Measurements from ENCODE around the gene ROMO1. TPM values are rescaled to one million over a fixed set of nuclear protein-coding genes. Genes with fewer than 3 reads are reported as not detected.
"Not testable (repeated sequence)": the region's sequence is repeated elsewhere in the genome, so short reads cannot be mapped to it uniquely, and the experiment has no call there.

The ROMO1 gene
- total and polyA plus RNA-seq, 8 donors = 38.6 to 310 (median 63.6) TPM

GRCh38 chr20:35674921-35675320, 24.3 kb upstream of the ROMO1 start:
- ATAC-seq (no peak), FAIRE-seq (no peak), DNase-seq (no peak)
- no peak overlapping the region for H3K4me3 ChIP-seq
- peaks cover 3 to 29% (median 12%) of the 10 kb centered on the region in 3 donors for H3K36me3 ChIP-seq
- H3K27ac ChIP-seq = no peak overlapping the region
- H3K27me3 ChIP-seq = no peaks in the 10 kb centered on the region
- no peak for TF ChIP-seq CTCF (IDR thresholded peaks at IDR 0.05)
- WGBS, 2 donors = 92 to 94% methylated on average over 8 of the region's 8 CpGs
- no peaks in the 10 kb centered on the region for H3K9me3 ChIP-seq
- intact Hi-C loops (cut with DNase I) = no loop called here
- H3K4me1 ChIP-seq = no peaks in the 10 kb centered on the region

- TF ChIP-seq CTCF (IDR thresholded peaks at IDR 0.05) = no peak
- Histone ChIP-seq H3K36me3 (no peaks in the 10 kb centered on the region), H3K27me3 (no peaks in the 10 kb centered on the region), H3K27ac (no peak overlapping the region), H3K4me1 (no peaks in the 10 kb centered on the region), H3K4me3 (no peak overlapping the region), H3K9me3 (no peaks in the 10 kb centered on the region)
- no peak for DNase-seq
- FAIRE-seq = no peak
- WGBS, 2 donors = 87 to 90% methylated on average over 4 of the region's 4 CpGs
- intact Hi-C loops (cut with DNase I) = no loop called here
- ATAC-seq = no peak
Observed at GRCh38 chr20:35680452-35681183, 18.6 kb upstream of the ROMO1 start.

DNA sequence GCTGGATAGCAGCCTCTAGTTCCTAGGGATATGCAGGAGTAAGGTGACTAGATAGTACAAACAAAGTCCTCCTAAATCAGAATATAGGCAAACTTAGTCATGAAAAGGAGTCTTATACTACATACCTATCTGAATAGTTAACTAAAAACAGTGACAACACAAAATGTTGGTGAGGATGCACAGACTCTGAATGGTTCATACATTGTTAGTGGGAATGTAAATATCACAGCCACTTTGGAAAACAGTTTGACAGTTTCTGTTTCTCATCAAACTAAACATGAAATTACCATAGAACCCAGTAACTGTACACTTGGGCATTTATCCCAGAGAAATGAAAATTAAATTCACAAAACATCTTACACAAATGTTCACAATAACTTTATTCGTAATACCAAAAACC, 17.2 kb upstream of the ROMO1 start:
- no peaks in the 10 kb centered on the region for H3K27me3 ChIP-seq
- no peak overlapping the region for H3K27ac ChIP-seq
- H3K9me3 ChIP-seq = no peaks in the 10 kb centered on the region
- intact Hi-C loops (cut with DNase I) = no loop called here
- H3K4me3 ChIP-seq = no peak overlapping the region
- DNase-seq = no peak
- FAIRE-seq = no peak
- WGBS, 2 donors = 95 to 98% methylated on average over 1 of the region's 1 CpG
- ATAC-seq = no peak
- no peaks in the 10 kb centered on the region for H3K4me1 ChIP-seq
- H3K36me3 ChIP-seq = peaks cover 0 to 7% (median 2%) of the 10 kb centered on the region in 3 donors
- no peak for TF ChIP-seq CTCF (IDR thresholded peaks at IDR 0.05)

DNA sequence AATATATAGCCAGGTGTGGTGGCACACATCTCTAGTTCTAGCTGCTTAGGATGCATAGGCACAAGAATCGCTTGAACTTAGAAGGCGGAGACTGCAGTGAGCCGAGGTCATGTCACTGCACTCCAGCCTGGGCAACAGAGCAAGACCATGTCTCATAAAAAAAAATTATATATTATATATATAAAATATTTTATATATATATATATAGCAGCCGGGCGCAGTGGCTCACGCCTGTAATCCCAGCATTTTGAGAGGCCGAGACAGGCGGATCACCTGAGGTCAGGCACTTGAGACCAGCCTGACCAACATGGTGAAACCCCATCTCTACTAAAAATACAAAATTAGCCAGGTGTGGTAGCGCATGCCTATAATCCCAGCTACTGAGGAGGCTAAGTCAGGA, 13.8 kb upstream of the ROMO1 start:
- DNase-seq; H3K9me3 ChIP-seq; H3K4me3 ChIP-seq; FAIRE-seq; intact Hi-C loops (cut with DNase I); H3K27me3 ChIP-seq; ATAC-seq; H3K27ac ChIP-seq; H3K4me1 ChIP-seq: not testable (repeated sequence)
- peaks cover 0 to 37% (median 10%) of the 10 kb centered on the region in 3 donors for H3K36me3 ChIP-seq
- WGBS, 2 donors = 95% methylated on average over 9 of the region's 9 CpGs

DNA sequence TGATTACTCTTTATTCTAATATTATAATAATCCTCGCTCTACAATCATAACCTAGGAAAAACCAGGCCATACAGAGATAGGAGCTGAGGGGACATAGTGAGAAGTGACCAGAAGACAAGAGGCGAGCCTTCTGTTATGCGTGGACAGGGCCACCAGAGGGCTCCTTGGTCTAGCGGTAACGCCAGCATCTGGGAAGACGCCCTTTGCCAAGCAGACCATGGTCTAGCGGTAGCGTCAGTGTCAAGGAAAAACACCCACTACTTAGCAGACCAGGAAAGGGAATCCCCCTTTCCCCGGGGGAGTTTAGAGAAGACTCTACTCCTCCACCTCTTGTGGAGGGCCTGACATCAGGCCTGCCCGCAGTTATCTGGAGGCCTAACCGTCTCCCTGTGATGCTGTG, 12.3 kb upstream of the ROMO1 start:
- ATAC-seq; H3K4me1 ChIP-seq; H3K9me3 ChIP-seq; H3K4me3 ChIP-seq; FAIRE-seq; intact Hi-C loops (cut with DNase I); H3K27me3 ChIP-seq; DNase-seq; H3K27ac ChIP-seq: not testable (repeated sequence)
- H3K36me3 ChIP-seq = peaks cover 0 to 45% (median 11%) of the 10 kb centered on the region in 3 donors
- 90 to 94% methylated on average over 11 of the region's 11 CpGs for WGBS, 2 donors

DNA sequence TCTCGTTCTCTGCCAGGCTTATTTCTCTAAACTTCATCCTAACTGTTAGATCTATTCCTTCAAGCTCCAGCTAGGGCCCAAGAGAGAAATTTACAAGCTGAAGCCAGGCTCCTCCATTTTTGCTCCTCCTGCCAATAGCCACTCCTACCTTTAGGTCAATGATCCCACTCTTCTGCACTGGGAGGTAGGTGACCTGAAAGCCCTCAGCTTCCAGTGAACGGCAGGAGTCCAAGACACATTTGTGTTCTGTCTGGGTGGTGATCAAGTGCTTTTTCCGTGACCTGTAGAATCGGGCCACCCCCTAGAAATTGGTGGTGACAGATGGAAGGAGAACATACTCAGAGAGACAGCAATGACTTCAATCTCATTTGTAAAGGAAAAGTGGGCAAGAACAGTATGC, 8.9 kb upstream of the ROMO1 start:
- intact Hi-C loops (cut with DNase I) = no loop called here
- FAIRE-seq (no peak), DNase-seq (no peak), ATAC-seq (no peak)
- Histone ChIP-seq H3K4me1 (no peaks in the 10 kb centered on the region), H3K9me3 (no peaks in the 10 kb centered on the region), H3K4me3 (no peak overlapping the region), H3K36me3 (peaks cover 0 to 56% (median 11%) of the 10 kb centered on the region in 3 donors), H3K27me3 (no peaks in the 10 kb centered on the region), H3K27ac (no peak overlapping the region)
- 85 to 86% methylated on average over 4 of the region's 4 CpGs for WGBS, 2 donors
- TF ChIP-seq CTCF (IDR thresholded peaks at IDR 0.05) = no peak

Measured in pancreas (tissue), 10 donors.